GM18868 (cell line): Measurements from ENCODE around the gene KCNMB3.
"Not testable (repeated sequence)": the region's sequence is repeated elsewhere in the genome, so short reads cannot be mapped to it uniquely, and the experiment has no call there.

ENCODE experiments used
- ATAC-seq: cut with Tn5 transposase; IDR thresholded peaks from one replicate; pipeline ENCODE4 v1.9.1; 2021; ENCODE audit warnings: mild to moderate bottlenecking, moderate library complexity; ENCODE audit not compliant: unreplicated experiment

The KCNMB3 gene

DNA sequence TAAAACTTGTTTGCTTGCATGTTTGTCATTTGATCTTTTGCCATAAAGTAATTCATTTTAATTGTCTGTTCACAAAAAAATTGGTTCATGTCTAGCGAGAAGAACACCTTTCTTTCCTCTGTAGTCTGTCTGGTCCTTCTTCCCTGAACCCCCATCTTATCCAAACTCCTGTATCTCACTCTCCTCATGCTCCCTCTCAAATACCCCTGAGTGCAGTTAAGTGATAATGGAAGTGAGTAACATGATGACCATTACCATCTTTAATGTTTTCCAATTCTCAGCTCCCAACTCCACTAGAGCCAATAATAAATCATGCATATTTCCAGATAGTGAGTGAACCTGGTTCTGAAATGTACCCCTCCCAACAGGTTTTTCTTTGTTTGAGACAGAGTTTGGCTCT, 14.2 kb upstream of the KCNMB3 start:
- no peak for ATAC-seq

DNA sequence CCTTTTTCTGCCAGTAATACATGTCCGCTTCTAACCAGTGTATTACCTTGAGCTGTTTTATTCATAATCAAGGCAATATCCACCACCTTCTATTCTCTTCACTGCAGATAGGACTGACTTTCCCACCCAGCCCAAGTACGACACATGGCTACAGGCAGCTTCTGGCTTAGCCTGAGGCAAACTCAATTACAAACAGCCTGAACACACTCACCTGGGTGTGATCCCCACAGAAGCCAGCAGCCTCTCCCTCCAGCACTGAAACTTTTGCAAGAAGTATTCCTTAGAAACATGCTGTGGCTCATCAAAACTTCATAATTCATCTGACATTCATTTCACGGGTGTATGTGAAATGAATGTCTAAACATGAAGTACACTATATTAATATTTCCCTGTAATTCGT, 13.5 kb upstream of the KCNMB3 start:
- ATAC-seq: no peak

- ATAC-seq: no peak
These were observed 12.2 kb upstream of the KCNMB3 start for GRCh38 chr3:179263134-179263533.

- ATAC-seq: peak; percentile 80
These were observed 10.2 kb upstream of the KCNMB3 start for GRCh38 chr3:179260949-179261765.

- ATAC-seq: not testable (repeated sequence)
These were observed 9.2 kb upstream of the KCNMB3 start for GRCh38 chr3:179259959-179260756.

DNA sequence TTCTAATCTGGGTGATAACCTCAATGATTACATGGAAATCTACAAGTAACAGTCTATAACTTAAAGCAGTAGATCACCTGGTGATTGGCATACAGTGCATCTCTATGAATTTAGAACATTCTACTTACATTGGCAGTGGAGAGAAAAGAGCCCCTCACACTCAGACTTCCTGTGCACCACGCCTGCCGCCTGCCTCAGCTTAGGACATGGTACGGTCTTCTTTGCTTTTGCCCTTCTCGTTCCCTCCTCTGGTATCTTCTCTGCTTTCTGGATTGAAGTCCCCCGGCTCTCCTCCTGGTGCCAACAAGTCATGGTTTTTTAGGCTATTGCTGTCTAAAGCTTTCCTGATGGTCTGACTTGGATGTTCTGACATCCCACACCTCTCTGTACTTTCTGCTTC, 7.9 kb upstream of the KCNMB3 start:
- ATAC-seq: no peak

- ATAC-seq: not testable (repeated sequence)
These were observed 6.8 kb upstream of the KCNMB3 start for GRCh38 chr3:179257742-179258141.

DNA sequence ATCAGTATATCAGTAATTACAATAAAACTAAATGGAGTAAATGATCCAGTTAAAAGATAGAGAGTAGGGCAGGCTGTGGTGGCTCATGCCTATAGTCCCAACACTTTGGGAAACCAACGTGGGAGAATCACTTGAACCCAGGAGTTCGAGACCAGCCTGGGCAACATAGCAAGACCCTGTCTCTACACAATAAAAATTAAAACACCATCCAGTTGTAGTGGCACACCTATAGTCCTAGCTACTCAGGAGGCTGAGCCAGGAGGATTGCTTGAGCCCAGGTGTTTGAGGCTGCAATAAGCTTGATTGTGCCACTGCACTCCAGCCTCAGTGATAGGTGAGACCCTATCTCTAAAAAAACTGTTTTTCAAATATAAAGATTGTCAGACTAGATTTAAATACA, 5.9 kb upstream of the KCNMB3 start:
- ATAC-seq: no peak

- no peak for ATAC-seq
These were observed 3.5 kb downstream of the KCNMB3 start for GRCh38 chr3:179247289-179248015.

DNA sequence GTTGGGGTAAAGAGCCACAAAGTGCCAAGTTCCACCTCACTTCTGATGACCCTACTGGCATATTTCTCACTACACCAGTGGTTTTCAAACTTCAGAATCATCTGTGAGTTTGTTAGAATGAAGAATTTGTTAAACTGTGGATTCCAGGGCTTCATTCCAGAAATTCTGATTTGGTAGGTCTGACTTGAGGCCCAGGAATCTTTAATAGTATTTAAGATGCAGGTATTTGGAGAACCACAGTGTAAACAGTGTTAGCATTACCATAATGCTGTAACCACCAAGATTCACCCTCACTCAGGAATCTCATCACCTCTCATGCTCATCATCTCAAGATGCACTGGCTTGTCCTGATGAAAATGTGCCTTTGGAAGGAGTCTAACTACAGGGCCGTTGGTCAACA, 6.0 kb downstream of the KCNMB3 start:
- no peak for ATAC-seq

DNA sequence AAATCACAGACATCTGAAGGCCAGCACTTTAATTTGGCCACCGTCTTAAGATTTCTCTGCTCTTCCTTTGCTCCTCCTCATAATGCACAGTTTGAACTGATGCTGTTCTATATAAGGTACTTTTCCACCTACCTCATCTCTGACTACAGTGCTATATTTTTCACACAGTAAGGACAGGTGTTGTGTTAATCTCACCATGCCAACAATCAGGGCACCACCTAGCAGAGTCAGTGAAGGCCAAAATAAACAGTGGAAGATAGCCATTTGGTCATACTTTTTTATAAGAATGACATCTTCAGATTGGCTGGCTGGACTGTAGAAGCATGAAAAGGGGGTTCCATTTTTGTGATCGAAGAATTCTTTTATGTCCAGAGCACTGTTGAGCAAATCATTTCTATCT, 8.1 kb downstream of the KCNMB3 start:
- ATAC-seq: not testable (repeated sequence)

DNA sequence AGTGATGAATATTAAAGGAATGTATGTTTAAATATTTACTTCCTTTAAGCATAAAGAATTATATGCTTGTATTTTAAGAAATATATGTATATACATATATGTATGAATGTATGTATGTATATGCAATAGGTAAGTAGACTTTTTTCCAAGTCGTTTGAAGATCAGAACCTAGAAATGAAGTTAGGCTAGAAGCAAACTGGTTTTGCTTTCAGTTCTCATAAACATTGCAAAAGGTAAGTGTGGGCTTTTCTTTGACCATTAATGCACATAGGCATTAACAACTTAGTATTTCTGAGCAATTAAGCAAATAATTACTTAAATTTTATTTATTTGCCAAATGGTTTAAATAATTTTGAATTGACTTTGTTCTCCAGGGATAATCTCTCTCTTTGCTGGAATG, 10.6 kb downstream of the KCNMB3 start:
- not testable (repeated sequence) for ATAC-seq

- peak; percentile 88 for ATAC-seq
These were observed 14.1 kb downstream of the KCNMB3 start for GRCh38 chr3:179236669-179237301.

DNA sequence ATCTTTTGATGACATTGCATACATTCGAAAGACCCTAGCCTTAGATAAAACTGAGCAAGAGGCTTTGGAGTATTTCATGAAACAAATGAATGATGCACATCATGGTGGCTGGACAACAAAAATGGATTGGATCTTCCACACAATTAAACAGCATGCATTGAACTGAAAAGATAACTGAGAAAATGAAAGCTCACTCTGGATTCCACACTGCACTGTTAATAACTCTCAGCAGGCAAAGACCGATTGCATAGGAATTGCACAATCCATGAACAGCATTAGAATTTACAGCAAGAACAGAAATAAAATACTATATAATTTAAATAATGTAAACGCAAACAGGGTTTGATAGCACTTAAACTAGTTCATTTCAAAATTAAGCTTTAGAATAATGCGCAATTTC, 16.7 kb downstream of the KCNMB3 start:
- no peak for ATAC-seq

DNA sequence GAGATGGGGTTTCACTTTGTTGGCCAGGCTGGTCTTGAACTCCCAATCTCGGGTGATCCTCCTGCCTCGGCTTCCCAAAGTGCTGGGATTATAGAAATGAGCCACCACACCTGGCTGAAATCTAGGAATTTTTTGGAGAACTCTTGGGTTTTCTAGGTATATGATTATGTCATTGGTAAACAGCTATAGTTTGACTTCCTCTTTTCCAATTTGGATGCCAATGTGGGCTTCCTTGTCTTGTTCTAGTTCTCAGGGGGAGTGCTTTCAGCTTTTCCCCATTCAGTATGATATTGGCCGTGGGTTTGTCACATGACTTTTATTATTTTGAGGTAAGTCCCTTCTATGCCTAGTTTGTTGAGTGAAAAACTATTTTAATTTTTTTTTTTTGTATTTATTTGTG, 17.9 kb downstream of the KCNMB3 start:
- no peak for ATAC-seq

- ATAC-seq: no peak
These were observed 21.7 kb downstream of the KCNMB3 start for GRCh38 chr3:179229177-179229576.

GRCh38 chr3:179227349-179227748, 23.6 kb downstream of the KCNMB3 start:
- no peak for ATAC-seq

- ATAC-seq: peak; percentile 67
These were observed 26.3 kb downstream of the KCNMB3 start for GRCh38 chr3:179224584-179224983.

- no peak for ATAC-seq
These were observed 27.4 kb downstream of the KCNMB3 start for GRCh38 chr3:179223548-179223947.

DNA sequence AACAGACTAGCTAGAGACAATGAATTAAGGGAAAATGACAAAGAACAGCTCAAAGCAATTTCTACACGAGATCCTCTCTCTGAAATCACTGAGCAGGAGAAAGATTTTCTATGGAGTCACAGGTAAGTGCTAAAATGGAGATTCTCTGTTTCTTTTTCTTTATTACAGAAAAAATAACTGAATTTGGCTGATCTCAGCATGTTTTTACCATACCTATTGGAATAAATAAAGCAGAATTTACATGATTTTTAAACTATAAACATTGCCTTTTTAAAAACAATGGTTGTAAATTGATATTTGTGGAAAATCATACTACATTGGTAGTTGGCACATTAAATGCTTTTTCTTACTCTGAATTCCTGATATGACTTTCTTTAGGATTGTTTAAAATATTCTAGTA, 32.7 kb downstream of the KCNMB3 start:
- ATAC-seq: not testable (repeated sequence)

DNA sequence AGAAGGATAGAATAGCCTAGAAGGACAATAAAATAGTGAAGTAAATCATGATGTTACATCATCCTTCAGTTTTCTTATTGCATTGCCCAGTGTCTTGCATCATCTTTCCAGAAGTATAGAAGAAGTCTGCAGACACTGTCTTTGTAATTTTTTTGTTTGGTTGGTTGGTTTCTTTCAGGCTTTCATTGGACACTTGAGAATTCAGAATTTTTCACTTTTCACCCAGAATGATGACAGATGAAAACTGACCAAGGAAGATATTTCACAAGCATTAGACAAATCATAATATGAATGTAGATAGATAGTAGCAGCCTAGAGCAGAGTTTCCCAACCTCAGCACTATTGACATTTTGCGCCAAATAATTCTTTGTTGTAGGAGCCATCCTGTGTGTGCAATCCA, 35.4 kb downstream of the KCNMB3 start:
- ATAC-seq: not testable (repeated sequence)
